ENCODE results near the gene PARD3. TPM values are rescaled to one million over a fixed set of nuclear protein-coding genes. Genes with fewer than 3 reads are reported as not detected.
A peak's percentile ranks its signal among the peaks of the same experiment; 100 is the strongest.

PARD3 gene
- total and polyA plus RNA-seq, 2 donors (not counting 3 experiments of a cell fraction or from before 2014, with no cell fraction given), result 7.3 to 24.1 TPM

GRCh38 chr10:34824870-34825269, 9.8 kb upstream of the PARD3 start:
- no peak overlapping the region for H3K27ac ChIP-seq (ENCODE audit: insufficient read depth, low read depth, low read length)
- peaks cover 0 to 8% of the 10 kb centered on the region in 2 experiments for H3K27me3 ChIP-seq (ENCODE audit: control insufficient read depth in 2 of 2, insufficient read depth in 2 of 2, low read length in 2 of 2)
- no peaks in the 10 kb centered on the region for H3K9me1 ChIP-seq (replicated peaks; ENCODE audit: control insufficient read depth, extremely low read depth, insufficient read depth, low read length)
- dilution Hi-C loops (cut with MboI; ENCODE audit: extremely low pct_ligation_motif_present, low sequenced_read_pairs), result no loop called here
- H3K4me1 ChIP-seq (ENCODE audit: control insufficient read depth, extremely low read depth, insufficient read depth, low read length), result no peaks in the 10 kb centered on the region
- TF ChIP-seq MAX (IDR thresholded peaks at IDR 0.05; ENCODE audit: insufficient read depth, insufficient read length) (no peak), CTCF (IDR thresholded peaks at IDR 0.05; ENCODE audit: extremely low read depth in 1 of 2, insufficient read depth in 1 of 2, low read depth in 1 of 2, low read length in 2 of 2) (peak in 1 of 2 donors; percentile 19)
- POLR2A ChIA-PET, result no interaction called here
- no peak for DNase-seq (ENCODE audit: low read depth, low spot score)
- no TSS peak for BruUV-seq (replicated peaks)
- no peak overlapping the region for H3K4me2 ChIP-seq (ENCODE audit: insufficient read depth, low read length)
- intact Hi-C loops (cut with micrococcal nuclease), result no loop called here
- H2AFZ ChIP-seq (ENCODE audit: low read depth, low read length), result no peak overlapping the region
- CTCF ChIA-PET, result interaction anchor here (0.5 to 2.7 kb wide), 11 partner anchors 9 to 169 kb away, joined by 3 to 19 read pairs (median 4); no protein-coding TSS in a partner anchor
- H3K36me3 ChIP-seq (ENCODE audit: control insufficient read depth in 2 of 2, extremely low read depth in 1 of 2, insufficient read depth in 2 of 2, low read length in 2 of 2), result no peaks in the 10 kb centered on the region
- no peaks in the 10 kb centered on the region for H3K79me2 ChIP-seq (ENCODE audit: control insufficient read depth, insufficient read depth, low read length)
- FAIRE-seq, result no peak
- no peaks in the 10 kb centered on the region for H3K9me3 ChIP-seq (replicated peaks; ENCODE audit: control insufficient read depth, insufficient read depth, low read length)
- H3K9ac ChIP-seq (replicated peaks; ENCODE audit: extremely low read depth, insufficient read depth, low read length), result no peak overlapping the region
- no peak overlapping the region for H3K4me3 ChIP-seq (replicated peaks in 1 of 3; ENCODE audit: insufficient read depth in 1 of 3, low read depth in 1 of 3, low read length in 3 of 3)
- H4K20me1 ChIP-seq (replicated peaks; ENCODE audit: control insufficient read depth, extremely low read depth, insufficient read depth, low read length), result no peaks in the 10 kb centered on the region

- ChIA-PET CTCF (interaction anchor here (2.1 kb wide), 1 partner anchor 8 kb away, joined by 4 read pairs; no protein-coding TSS in a partner anchor), POLR2A (interaction anchor here (0.7 kb wide), 1 partner anchor 88 kb away, joined by 3 read pairs; no protein-coding TSS in a partner anchor)
- H2AFZ ChIP-seq (ENCODE audit: low read depth, low read length), result no peak overlapping the region
- H3K9me3 ChIP-seq (replicated peaks; ENCODE audit: control insufficient read depth, insufficient read depth, low read length), result no peaks in the 10 kb centered on the region
- H3K4me1 ChIP-seq (ENCODE audit: control insufficient read depth, extremely low read depth, insufficient read depth, low read length), result no peaks in the 10 kb centered on the region
- no peak overlapping the region for H3K27ac ChIP-seq (ENCODE audit: insufficient read depth, low read depth, low read length)
- no peaks in the 10 kb centered on the region for H4K20me1 ChIP-seq (replicated peaks; ENCODE audit: control insufficient read depth, extremely low read depth, insufficient read depth, low read length)
- dilution Hi-C loops (cut with MboI; ENCODE audit: extremely low pct_ligation_motif_present, low sequenced_read_pairs) (no loop called here), intact Hi-C loops (cut with micrococcal nuclease) (no loop called here)
- H3K36me3 ChIP-seq (ENCODE audit: control insufficient read depth in 2 of 2, extremely low read depth in 1 of 2, insufficient read depth in 2 of 2, low read length in 2 of 2), result no peaks in the 10 kb centered on the region
- no TSS peak for BruUV-seq (replicated peaks)
- DNase-seq (ENCODE audit: low read depth, low spot score) (no peak), FAIRE-seq (no peak)
- no peaks in the 10 kb centered on the region for H3K9me1 ChIP-seq (replicated peaks; ENCODE audit: control insufficient read depth, extremely low read depth, insufficient read depth, low read length)
- H3K4me3 ChIP-seq (replicated peaks in 1 of 3; ENCODE audit: insufficient read depth in 1 of 3, low read depth in 1 of 3, low read length in 3 of 3), result no peak overlapping the region
- no peak overlapping the region for H3K9ac ChIP-seq (replicated peaks; ENCODE audit: extremely low read depth, insufficient read depth, low read length)
- no peak overlapping the region for H3K4me2 ChIP-seq (ENCODE audit: insufficient read depth, low read length)
- H3K27me3 ChIP-seq (ENCODE audit: control insufficient read depth in 2 of 2, insufficient read depth in 2 of 2, low read length in 2 of 2), result peaks cover 0 to 11% of the 10 kb centered on the region in 2 experiments
- TF ChIP-seq POLR2A (IDR thresholded peaks at IDR 0.05; ENCODE audit: low read depth, low read length) (no peak), JUN (IDR thresholded peaks at IDR 0.05; ENCODE audit: borderline replicate concordance, insufficient read depth, insufficient read length, low read depth) (no peak), EZH2 (IDR thresholded peaks at IDR 0.05; ENCODE audit: borderline replicate concordance, low read depth, low read length, severe bottlenecking) (no peak)
- no peaks in the 10 kb centered on the region for H3K79me2 ChIP-seq (ENCODE audit: control insufficient read depth, insufficient read depth, low read length)
Observed at GRCh38 chr10:34821587-34822585, 6.8 kb upstream of the PARD3 start.
